BE2C (cell line): ENCODE measurements around the gene CXCL9.

Source experiments
- DNase-seq: peaks from one replicate; pipeline ENCODE4 v3.0.0-alpha.2; 2020
- H3K27me3 ChIP-seq: fragments of 250-450 bp; sonication (Bioruptor Pico); 2 replicates; pipeline ENCODE4 v1.5.1; 2020; ENCODE audit warnings: mild to moderate bottlenecking
- H3K36me3 ChIP-seq: fragments of 250-450 bp; sonication (Bioruptor Pico); 2 replicates; pipeline ENCODE4 v1.5.1; 2020; ENCODE audit warnings: mild to moderate bottlenecking
- H3K4me1 ChIP-seq: fragments of 250-450 bp; sonication (Bioruptor Pico); 2 replicates; pipeline ENCODE4 v1.5.1; 2020
- H3K4me3 ChIP-seq: 2 replicates; pipeline ENCODE4 v1.5.1; 2011; ENCODE audit warnings: low read depth, low read length
- H3K9me3 ChIP-seq: fragments of 250-450 bp; sonication (Bioruptor Pico); 2 replicates; pipeline ENCODE4 v1.5.1; 2020
- CTCF ChIP-seq: IDR thresholded peaks from 2 replicates; pipeline ENCODE4 v1.5.1; 2012; ENCODE audit warnings: mild to moderate bottlenecking, low read depth, low read length

The CXCL9 gene

GRCh38 chr4:76023389-76023788 lies 16.1 kb upstream of the CXCL9 start, which contains the start of gene CXCL10:
Gene CXCL10, minus strand, starts transcription at chr4:76023497. Its CDS starts 66 bp downstream, at chr4:76023431.
- Histone ChIP-seq H3K36me3 (no peaks in the 10 kb centered on the region), H3K9me3 (no peaks in the 10 kb centered on the region), H3K27me3 (peaks cover 19% of the 10 kb centered on the region), H3K4me3 (no peak within 1 kb of the TSS), H3K4me1 (peaks cover 2% of the 10 kb centered on the region; the same call in 1 of the 2 replicates)
- no peak for DNase-seq
- TF ChIP-seq CTCF = no peak

- Histone ChIP-seq H3K4me1 (no peaks in the 10 kb centered on the region), H3K9me3 (no peaks in the 10 kb centered on the region), H3K27me3 (peaks cover 19% of the 10 kb centered on the region), H3K36me3 (no peaks in the 10 kb centered on the region), H3K4me3 (no peak overlapping the region)
- no peak for DNase-seq
- TF ChIP-seq CTCF = no peak
Measured at GRCh38 chr4:76022677-76023076, 15.4 kb upstream of the CXCL9 start.

GRCh38 chr4:76022031-76022430 lies 14.7 kb upstream of the CXCL9 start:
- no peak for TF ChIP-seq CTCF
- Histone ChIP-seq H3K4me3 (no peak overlapping the region), H3K27me3 (peaks cover 19% of the 10 kb centered on the region), H3K36me3 (no peaks in the 10 kb centered on the region), H3K4me1 (no peaks in the 10 kb centered on the region), H3K9me3 (no peaks in the 10 kb centered on the region)
- no peak for DNase-seq

DNA sequence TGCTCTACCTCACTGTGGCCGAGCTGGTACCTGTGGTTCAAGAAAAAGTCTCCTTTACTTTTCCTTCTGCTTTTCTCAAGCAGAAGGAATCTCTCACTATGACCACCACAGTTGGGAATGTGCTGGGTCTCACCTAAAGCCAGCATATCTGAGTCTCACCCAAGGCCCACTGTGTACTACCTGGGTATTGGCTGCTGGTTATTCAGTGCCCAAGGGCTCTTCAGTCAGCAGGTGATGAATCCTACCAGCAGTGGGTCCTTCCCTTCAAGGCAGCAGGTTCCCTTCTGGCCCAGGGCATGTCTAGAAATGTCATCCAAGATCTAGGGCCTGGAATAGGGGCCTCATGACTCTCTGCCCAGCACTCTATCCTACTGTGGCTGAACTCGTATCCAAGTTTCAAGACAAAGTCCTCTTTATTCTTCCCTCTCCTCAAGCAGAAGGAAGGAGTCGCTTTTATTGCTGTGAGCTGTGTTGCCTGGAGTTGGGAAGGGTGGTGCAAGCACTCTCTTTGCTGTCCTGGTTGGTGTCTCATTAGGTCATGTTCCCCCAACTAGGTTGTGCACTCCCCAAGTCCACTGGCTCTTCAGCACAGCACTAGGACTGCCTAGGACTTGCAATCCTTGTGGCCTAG lies 9.9 kb upstream of the CXCL9 start:
- TF ChIP-seq CTCF = no peak
- no peaks in the 10 kb centered on the region for H3K9me3 ChIP-seq
- H3K4me3 ChIP-seq = no peak overlapping the region
- H3K27me3 ChIP-seq = 0 out of 2 replicates have a peak, but pooled peaks cover 1% of the 10 kb centered on the region
- H3K4me1 ChIP-seq = no peaks in the 10 kb centered on the region
- H3K36me3 ChIP-seq = no peaks in the 10 kb centered on the region
- no peak for DNase-seq

DNA sequence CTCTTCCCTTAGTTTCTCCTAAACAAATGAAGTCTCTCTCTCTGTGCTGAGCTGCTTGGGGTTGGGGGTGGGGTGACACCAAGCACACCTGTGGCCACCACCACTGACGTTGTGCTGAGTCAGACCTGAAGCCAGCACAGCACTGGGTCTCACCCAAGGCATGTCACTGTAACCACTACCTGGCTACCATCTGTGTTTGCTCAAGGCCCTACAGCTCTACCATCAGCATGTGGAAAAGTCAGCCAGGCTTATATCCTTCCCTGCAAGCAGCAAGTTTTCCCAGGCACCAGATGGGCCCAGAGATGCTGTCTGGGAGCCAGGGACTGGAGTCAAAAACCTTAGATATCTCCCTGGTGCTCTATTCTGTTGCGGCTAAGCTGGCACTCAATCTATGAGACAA lies 9.1 kb upstream of the CXCL9 start:
- H3K36me3 ChIP-seq = no peaks in the 10 kb centered on the region
- DNase-seq = no peak
- H3K4me1 ChIP-seq = no peaks in the 10 kb centered on the region
- no peaks in the 10 kb centered on the region for H3K9me3 ChIP-seq
- no peaks in the 10 kb centered on the region for H3K27me3 ChIP-seq
- TF ChIP-seq CTCF = no peak
- no peak overlapping the region for H3K4me3 ChIP-seq

- H3K9me3 ChIP-seq = no peaks in the 10 kb centered on the region
- H3K36me3 ChIP-seq = no peaks in the 10 kb centered on the region
- DNase-seq = no peak
- no peak overlapping the region for H3K4me3 ChIP-seq
- no peaks in the 10 kb centered on the region for H3K4me1 ChIP-seq
- peaks cover 3% of the 10 kb centered on the region for H3K27me3 ChIP-seq
- no peak for TF ChIP-seq CTCF
Measured at GRCh38 chr4:76013540-76013939, 6.2 kb upstream of the CXCL9 start.
